ENCODE measurements around the gene ABI1. TPM values are rescaled to one million over a fixed set of nuclear protein-coding genes. Genes with fewer than 3 reads are reported as not detected.
A peak's percentile ranks its signal among the peaks of the same experiment; 100 is the strongest.
"Not testable (repeated sequence)": the region's sequence is repeated elsewhere in the genome, so short reads cannot be mapped to it uniquely, and the experiment has no call there.

The ABI1 gene
- total RNA-seq, 1 donor from 2014 or later = 45.5 TPM

- H3K4me3 Mint-ChIP-seq = peak overlapping the region; percentile 100
- H3K9me3 Mint-ChIP-seq = no peaks in the 10 kb centered on the region
- H3K27ac Mint-ChIP-seq = peak overlapping the region; percentile 100
- peaks cover 3% of the 10 kb centered on the region for H3K27me3 Mint-ChIP-seq
- DNase-seq (ENCODE audit: extremely low spot score, unreplicated experiment) = no peak
- peaks cover 4% of the 10 kb centered on the region for H3K36me3 Mint-ChIP-seq
- peaks cover 27% of the 10 kb centered on the region for H3K4me1 Mint-ChIP-seq (ENCODE audit: unreplicated experiment)
- no peak for TF ChIP-seq CTCF (conservative IDR thresholded peaks at IDR 0.05)
Measured at GRCh38 chr10:26857991-26858706, 2.6 kb downstream of the ABI1 start.

GRCh38 chr10:26857553-26857952 is 3.2 kb downstream of the ABI1 start:
- not testable (repeated sequence) for H3K27me3 Mint-ChIP-seq, H3K27ac Mint-ChIP-seq
- H3K4me3 Mint-ChIP-seq = peak overlapping the region; percentile 100

GRCh38 chr10:26855186-26855585 is 5.6 kb downstream of the ABI1 start:
- Mint-ChIP-seq H3K27me3 (no peaks in the 10 kb centered on the region), H3K4me1 (ENCODE audit: unreplicated experiment) (peaks cover 33% of the 10 kb centered on the region), H3K36me3 (peaks cover 9% of the 10 kb centered on the region), H3K4me3 (no peak overlapping the region), H3K9me3 (peaks cover 5% of the 10 kb centered on the region), H3K27ac (no peak overlapping the region)
- TF ChIP-seq CTCF (conservative IDR thresholded peaks at IDR 0.05) = no peak
- no peak for DNase-seq (ENCODE audit: extremely low spot score, unreplicated experiment)

More at GRCh38 chr10:26857553-26857952, 3.2 kb downstream of the ABI1 start:
- H3K9me3 Mint-ChIP-seq; DNase-seq (ENCODE audit: extremely low spot score, unreplicated experiment); H3K36me3 Mint-ChIP-seq: not testable (repeated sequence)
- peaks cover 27% of the 10 kb centered on the region for H3K4me1 Mint-ChIP-seq (ENCODE audit: unreplicated experiment)

- no peak for TF ChIP-seq CTCF (conservative IDR thresholded peaks at IDR 0.05)
- no peak for DNase-seq (ENCODE audit: extremely low spot score, unreplicated experiment)
- Mint-ChIP-seq H3K36me3 (peaks cover 9% of the 10 kb centered on the region), H3K4me3 (no peak overlapping the region), H3K27me3 (no peaks in the 10 kb centered on the region), H3K27ac (peak overlapping the region; percentile 4), H3K4me1 (ENCODE audit: unreplicated experiment) (peaks cover 33% of the 10 kb centered on the region), H3K9me3 (peaks cover 5% of the 10 kb centered on the region)
Measured at GRCh38 chr10:26854524-26854923, 6.2 kb downstream of the ABI1 start.

- peaks cover 14% of the 10 kb centered on the region for H3K4me1 Mint-ChIP-seq (ENCODE audit: unreplicated experiment)
Measured at GRCh38 chr10:26844396-26844975, 16.3 kb downstream of the ABI1 start.

More at GRCh38 chr10:26844396-26844975, 16.3 kb downstream of the ABI1 start:
- H3K36me3 Mint-ChIP-seq = peaks cover 13% of the 10 kb centered on the region
- H3K9me3 Mint-ChIP-seq = peaks cover 3% of the 10 kb centered on the region
- no peak for DNase-seq (ENCODE audit: extremely low spot score, unreplicated experiment)
- no peak overlapping the region for H3K27ac Mint-ChIP-seq
- no peaks in the 10 kb centered on the region for H3K27me3 Mint-ChIP-seq
- H3K4me3 Mint-ChIP-seq = no peak overlapping the region
- no peak for TF ChIP-seq CTCF (conservative IDR thresholded peaks at IDR 0.05)
